Peyer's patch (tissue), 4 donors: ENCODE measurements around the gene NFATC4.

ENCODE experiments used
- CTCF ChIP-seq, 6 experiments: fragments of 450-650 bp in 4 of 6; fragments of 200-600 bp in 2 of 6; sonication (generic) in 1 of 6; IDR thresholded peaks; one replicate each; pipeline ENCODE4 v1.5.1; 2017 to 2019; ENCODE audit warnings: antibody characterized with exemption in 6 of 6, mild to moderate bottlenecking in 3 of 6, moderate library complexity in 1 of 6
- POLR2A ChIP-seq, 2 donors: fragments of 450-650 bp; IDR thresholded peaks; one replicate each; pipeline ENCODE4 v1.5.1; 2017; ENCODE audit warnings: antibody characterized with exemption in 2 of 2, mild to moderate bottlenecking in 2 of 2, moderate library complexity in 2 of 2

- no peak for TF ChIP-seq CTCF (IDR thresholded peaks at IDR 0.05)
- TF ChIP-seq POLR2A (IDR thresholded peaks at IDR 0.05), result no peak
These were observed 12.1 kb downstream of the NFATC4 start for GRCh38 chr14:24379907-24380730.
